K562 (cell line): Measurements from ENCODE around the gene PCDHGA7. TPM values are rescaled to one million over a fixed set of nuclear protein-coding genes. Genes with fewer than 3 reads are reported as not detected.

Source experiments
- ATAC-seq: fragments of 200-7000 bp; cut with Tn5 transposase; 3 replicates; pipeline ENCODE4 v1.9.1; 2020; ENCODE audit warnings: moderate library complexity
- BruUV-seq: library from RNA; stranded (reverse); fragments of 400-500 nt; replicated peaks from 2 replicates; lab custom pipeline; 2021; lab: Mats Ljungman, UMichigan
- CTCF ChIA-PET: fragments of 300-600 bp; formaldehyde crosslinking; extraction: SDS; loops from one replicate; lab custom pipeline; 2021; ENCODE audit warnings: low intra/inter-chr PET ratio; lab: Yijun Ruan, JAX
- POLR2A ChIA-PET: fragments of 300-600, 350-650 bp; sonication (Branson Sonifier 250); formaldehyde crosslinking; extraction: SDS; loops from one replicate; lab custom pipeline; 2021; ENCODE audit warnings: antibody characterized with exemption, inconsistent platforms; lab: Yijun Ruan, JAX
- DNase-seq, 4 experiments: peaks; one replicate each; pipeline versions ENCODE4 v3.0.0 to v3.0.0-alpha.2; 2011 to 2018; ENCODE audit warnings: low spot score in 3 of 4, mixed read lengths in 3 of 4; ENCODE audit errors: extremely low read depth in 1 of 4
- FAIRE-seq: peaks from 2 replicates; lab custom pipeline; 2011; peaks lifted over from hg19 to GRCh38; lab: Jason Lieb, UNC
- H2AFZ ChIP-seq: 2 replicates; pipeline ENCODE4 v1.6.0; 2011; ENCODE audit warnings: low read depth, low read length, control low read depth, inconsistent platforms
- H3K27ac ChIP-seq: fragments of 200-600 bp; 3 replicates; pipeline ENCODE4 v1.8.0; 2011; ENCODE audit warnings: low read depth, mild to moderate bottlenecking, control low read depth, inconsistent platforms, low read length, moderate library complexity, mixed read lengths; ENCODE audit errors: extremely low read depth
- H3K27me3 ChIP-seq, 2 experiments: fragments of 300-600 bp in 1 of 2; 2 replicates in 1 of 2; 3 replicates in 1 of 2; pipeline versions ENCODE4 v1.6.0 to v1.8.0; 2011; ENCODE audit warnings: inconsistent platforms in 2 of 2, low read length in 2 of 2, mild to moderate bottlenecking in 1 of 2, mixed read lengths in 1 of 2, moderate library complexity in 1 of 2; ENCODE audit not compliant: control insufficient read depth in 2 of 2, insufficient read depth in 2 of 2
- H3K36me3 ChIP-seq: fragments of 300-600 bp; 3 replicates; pipeline ENCODE4 v1.8.0; 2011; ENCODE audit warnings: mild to moderate bottlenecking, low read length, inconsistent platforms; ENCODE audit not compliant: control insufficient read depth, insufficient read depth
- H3K4me1 ChIP-seq, 2 experiments: fragments of 200-600 bp in 1 of 2; replicated peaks in 1 of 2; 2 replicates in 1 of 2; 3 replicates in 1 of 2; pipeline versions ENCODE4 v1.5.1 to v1.8.0; 2011; ENCODE audit warnings: inconsistent platforms in 2 of 2, low read length in 2 of 2, mild to moderate bottlenecking in 1 of 2, mixed read lengths in 1 of 2, moderate library complexity in 1 of 2; ENCODE audit not compliant: control insufficient read depth in 2 of 2, insufficient read depth in 2 of 2
- H3K4me2 ChIP-seq: 2 replicates; pipeline ENCODE4 v1.6.1; 2011; ENCODE audit warnings: low read length, control low read depth, inconsistent platforms, mixed read lengths; ENCODE audit not compliant: insufficient read depth
- H3K4me3 ChIP-seq: fragments of 200-600 bp; sonication (generic), shearing (Covaris generic); 2 replicates; pipeline ENCODE4 v1.5.1; 2016; ENCODE audit warnings: control low read depth, inconsistent platforms
- H3K79me2 ChIP-seq: fragments of 200-600 bp; 3 replicates; pipeline ENCODE4 v1.8.0; 2011; ENCODE audit warnings: low read length, inconsistent platforms; ENCODE audit not compliant: control insufficient read depth, insufficient read depth
- H3K9ac ChIP-seq, 2 experiments: 2 replicates each; pipeline versions ENCODE4 v1.6.0 to v1.6.1; 2011; ENCODE audit warnings: low read depth in 2 of 2, low read length in 2 of 2, control low read depth in 1 of 2, inconsistent platforms in 1 of 2, mild to moderate bottlenecking in 1 of 2, mixed read lengths in 1 of 2; ENCODE audit not compliant: insufficient read depth in 1 of 2
- H3K9me1 ChIP-seq: one replicate; pipeline ENCODE4 v1.6.0; 2011; ENCODE audit warnings: inconsistent platforms, mild to moderate bottlenecking, low read length, moderate library complexity; ENCODE audit not compliant: control insufficient read depth, insufficient read depth
- H3K9me3 ChIP-seq: replicated peaks from 2 replicates; pipeline ENCODE4 v1.5.1; 2011; ENCODE audit warnings: low read depth, low read length, inconsistent platforms; ENCODE audit not compliant: control insufficient read depth, insufficient read depth
- H4K20me1 ChIP-seq: replicated peaks from 2 replicates; pipeline ENCODE4 v1.6.1; 2011; ENCODE audit warnings: low read length, inconsistent platforms, mixed read lengths; ENCODE audit not compliant: control insufficient read depth, insufficient read depth
- CBFA2T2 ChIP-seq: fragments of 450-650 bp; conservative IDR thresholded peaks from 2 replicates; pipeline ENCODE4 v1.6.1; 2017; ENCODE audit warnings: mild to moderate bottlenecking
- CHD2 ChIP-seq: IDR thresholded peaks from 2 replicates; pipeline ENCODE4 v1.6.1; 2011; ENCODE audit warnings: low read depth, low read length
- DNMT1 ChIP-seq: fragments of 450-650 bp; IDR thresholded peaks from 2 replicates; pipeline ENCODE4 v1.6.1; 2016; ENCODE audit warnings: antibody characterized with exemption, mild to moderate bottlenecking
- JUND ChIP-seq, 2 experiments: IDR thresholded peaks; 2 replicates in 1 of 2; 3 replicates in 1 of 2; pipeline ENCODE4 v1.6.1; 2011; ENCODE audit warnings: borderline replicate concordance in 2 of 2, low read depth in 2 of 2, low read length in 2 of 2, improper control_type of control experiment in 1 of 2, missing biosample characterization in 1 of 2, missing genetic modification characterization in 1 of 2, missing genetic modification reagents in 1 of 2
- MBD2 ChIP-seq: sonication (generic); IDR thresholded peaks from 2 replicates; pipeline ENCODE4 v1.6.1; 2016; ENCODE audit warnings: low read depth, borderline replicate concordance
- NUFIP1 ChIP-seq: fragments of 450-650 bp; IDR thresholded peaks from 2 replicates; pipeline ENCODE4 v1.6.1; 2018; ENCODE audit not compliant: partially characterized antibody
- POLR2H ChIP-seq: IDR thresholded peaks from 2 replicates; pipeline ENCODE4 v1.6.1; 2016; ENCODE audit warnings: missing genetic modification characterization, low read depth, mild to moderate bottlenecking, control low read depth, missing compliant biosample characterization, moderate library complexity
- RBM39 ChIP-seq: fragments of 200-400 bp; formaldehyde crosslinking; optimal IDR thresholded peaks from 2 replicates; pipeline ENCODE3; 2018; ENCODE audit warnings: low read depth, low read length
- RREB1 ChIP-seq: fragments of 250-450 bp; sonication (Bioruptor Pico); IDR thresholded peaks from 2 replicates; pipeline ENCODE4 v1.4.0; 2020
- SMAD1 ChIP-seq: fragments of 150-350 bp; IDR thresholded peaks from 2 replicates; pipeline ENCODE4 v1.6.1; 2014; ENCODE audit warnings: low read length, low read depth; ENCODE audit not compliant: partially characterized antibody
- SREBF2 ChIP-seq: sonication (generic); formaldehyde crosslinking; IDR thresholded peaks from 2 replicates; pipeline ENCODE4 v1.4.0; 2020; ENCODE audit warnings: mild to moderate bottlenecking, missing genetic modification reagents
- SRSF7 ChIP-seq: fragments of 200-400 bp; formaldehyde crosslinking; optimal IDR thresholded peaks from 2 replicates; pipeline ENCODE3; 2017; ENCODE audit warnings: mild to moderate bottlenecking, low read depth, low read length
- ZBTB33 ChIP-seq: sonication (generic); formaldehyde crosslinking; IDR thresholded peaks from 2 replicates; pipeline ENCODE4 v1.8.1; 2023; ENCODE audit warnings: mild to moderate bottlenecking, missing genetic modification reagents
- ZEB2 ChIP-seq: fragments of 450-650 bp; IDR thresholded peaks from 2 replicates; pipeline ENCODE4 v1.6.1; 2016
- WGBS: fragments of 100-300 bp; shearing (Covaris generic); methylation state at CpG from one replicate; pipeline ENCODE4 v1.1.6; 2016; ENCODE audit warnings: low coverage, mixed read lengths; ENCODE audit not compliant: insufficient coverage; ENCODE audit errors: missing lambda C conversion rate; 5-methylcytosine and 5-hydroxymethylcytosine counted together
- in situ Hi-C: fragments of 300-500 bp; cut with MboI; formaldehyde crosslinking; loops from 4 replicates; pipeline ENCODE4 v1.15.0; 2018; ENCODE audit warnings: inconsistent platforms, mixed read lengths
- intact Hi-C: fragments of 100-400 bp; cut with micrococcal nuclease; formaldehyde crosslinking; loops from 2 replicates; pipeline ENCODE4 v1.14.2; 2022
- polyA plus RNA-seq, 8 experiments: library from polyadenylated mRNA; depleted of rRNA in 4 of 8; stranded (reverse) in 5 of 8; unstranded in 3 of 8; fragments of >200 nt; fragmentation: Nextera tagmentation in 2 of 8; fragmentation: Illumina TruSeq in 1 of 8; extraction: Ambion mirVana in 2 of 8; extraction: Trizol in 1 of 8; gene quantifications; 2 replicates each; pipeline versions ENCODE4 v1.2.1 to v1.2.3, GENCODE V29; 2011 to 2014; ENCODE audit warnings: inconsistent platforms in 1 of 8, missing spikeins in 1 of 8
- total RNA-seq, 7 experiments: library from RNA; depleted of rRNA in 6 of 7; stranded (reverse); fragments of >200 nt in 6 of 7; fragmentation: Illumina TruSeq in 2 of 7; extraction: Trizol in 2 of 7; gene quantifications; 2 replicates each; pipeline versions ENCODE4 v1.2.1 to v1.2.3, GENCODE V29; 2011 to 2021; ENCODE audit warnings: low replicate concordance in 1 of 7

The PCDHGA7 gene
- total and polyA plus RNA-seq, 9 of the 15 experiments (the other 6 are each of a cell fraction or from before 2014, with no cell fraction given), result 0.03 to 0.11 (median 0.06) TPM; not detected in 5

- POLR2A ChIA-PET, result interaction anchor here (1.1 kb wide), 1 partner anchor 8 kb away, joined by 3 read pairs; no protein-coding TSS in a partner anchor
- Histone ChIP-seq H3K27me3 (peaks cover 0 to 33% of the 10 kb centered on the region in 2 experiments; a peak in 4 of 5 replicates), H4K20me1 (no peaks in the 10 kb centered on the region), H3K27ac (no peak overlapping the region), H3K4me3 (no peak overlapping the region), H3K4me2 (no peak overlapping the region), H3K9ac (no peak overlapping the region), H3K9me3 (peaks cover 2% of the 10 kb centered on the region; the same call in 1 of the 2 replicates), H3K79me2 (no peaks in the 10 kb centered on the region), H3K36me3 (no peaks in the 10 kb centered on the region), H2AFZ (no peak overlapping the region), H3K9me1 (no peaks in the 10 kb centered on the region), H3K4me1 (peaks cover 0 to 11% of the 10 kb centered on the region in 2 experiments; a peak in 3 of 5 replicates)
- 4% methylated on average over 15 of the region's 15 CpGs for WGBS
- intact Hi-C loops (no loop called here), in situ Hi-C loops (no loop called here)
- DNase-seq (no peak), ATAC-seq (no peak), FAIRE-seq (no peak)
- CTCF ChIA-PET, result no interaction called here
- BruUV-seq, result no TSS peak
- TF ChIP-seq RREB1 (CRISPR knock-in tag) (no peak), SMAD1 (no peak), CHD2 (no peak), RBM39 (no peak), NUFIP1 (no peak), SRSF7 (no peak), ZEB2 (no peak), DNMT1 (no peak), CBFA2T2 (no peak), POLR2H (tag) (no peak), JUND (IDR thresholded peaks at IDR 0.05; ENCODE audit: borderline replicate concordance, low read depth, low read length) (no peak), JUND (tag; IDR thresholded peaks at IDR 0.05; ENCODE audit: borderline replicate concordance, low read depth, low read length) (no peak), MBD2 (no peak), ZBTB33 (no peak), SREBF2 (CRISPR knock-in tag) (no peak)
Observed at GRCh38 chr5:141398608-141399007, 16.1 kb downstream of the PCDHGA7 start.
